GM04503 (cell line): Measurements from ENCODE around the gene EFR3B.
"Not testable (repeated sequence)": the region's sequence is repeated elsewhere in the genome, so short reads cannot be mapped to it uniquely, and the experiment has no call there.

Experiments used
- DNase-seq: peaks from one replicate; pipeline ENCODE4 v3.0.0-alpha.2; 2012; ENCODE audit warnings: low read depth

EFR3B gene

DNA sequence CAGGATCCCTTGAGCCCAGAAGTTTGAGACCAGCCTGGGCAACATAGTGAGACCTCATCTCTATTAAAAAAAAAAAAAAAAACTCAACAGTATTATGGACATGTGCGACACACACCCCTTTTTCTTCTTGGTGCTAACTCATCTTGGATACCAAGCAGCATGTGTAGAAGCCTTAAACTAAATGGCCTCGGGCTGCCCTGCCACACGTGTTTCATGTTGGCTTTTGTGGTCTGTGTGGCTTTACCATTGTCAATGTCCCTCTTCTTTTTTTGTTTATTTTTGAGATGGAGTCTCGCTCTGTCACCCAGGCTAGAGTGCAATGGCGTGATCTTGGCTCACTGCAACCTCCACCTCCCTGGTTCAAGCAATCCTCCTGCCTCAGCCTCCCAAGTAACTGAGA, 109.1 kb downstream of the EFR3B start:
- DNase-seq: not testable (repeated sequence)

DNA sequence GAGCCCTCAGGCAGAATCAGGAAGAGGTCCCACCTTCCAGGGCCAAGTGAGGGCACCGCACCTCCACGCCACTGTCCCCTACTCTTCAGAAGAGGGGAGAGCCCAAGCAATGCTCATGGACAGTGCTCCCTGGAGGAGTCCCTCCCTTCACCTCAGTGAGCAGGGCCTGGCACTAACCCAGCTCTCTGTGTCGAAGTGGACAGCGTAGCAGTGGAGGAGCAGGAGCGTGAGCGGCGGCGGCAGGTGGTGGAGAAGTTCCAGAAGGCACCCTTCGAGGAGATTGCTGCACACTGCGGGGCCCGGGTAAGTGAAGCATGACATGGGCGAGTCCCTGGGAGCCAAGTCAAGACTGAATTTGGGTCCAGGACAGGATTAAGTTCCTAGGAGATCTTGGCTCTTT, 109.8 kb downstream of the EFR3B start:
- DNase-seq: no peak

DNA sequence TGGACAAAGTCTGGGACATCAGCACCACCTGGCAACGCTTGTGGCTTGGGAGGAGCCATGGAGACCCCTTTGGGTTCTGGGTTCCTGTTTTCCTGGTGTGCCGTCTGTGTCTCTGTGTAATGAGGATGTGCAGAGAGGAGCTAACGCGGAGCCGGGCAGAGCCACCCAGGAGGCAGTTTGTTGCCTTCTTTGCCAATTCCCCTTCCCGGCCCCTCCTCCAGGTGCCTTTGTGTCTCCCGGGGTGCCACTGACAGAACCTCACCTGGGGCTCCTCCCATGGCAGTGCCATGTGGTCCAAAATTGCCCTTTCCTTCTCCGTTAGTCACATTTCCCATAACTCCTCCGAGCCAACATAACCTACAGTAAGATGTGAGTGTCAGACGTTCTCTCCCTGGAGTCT, 113.5 kb downstream of the EFR3B start:
- DNase-seq: no peak

DNA sequence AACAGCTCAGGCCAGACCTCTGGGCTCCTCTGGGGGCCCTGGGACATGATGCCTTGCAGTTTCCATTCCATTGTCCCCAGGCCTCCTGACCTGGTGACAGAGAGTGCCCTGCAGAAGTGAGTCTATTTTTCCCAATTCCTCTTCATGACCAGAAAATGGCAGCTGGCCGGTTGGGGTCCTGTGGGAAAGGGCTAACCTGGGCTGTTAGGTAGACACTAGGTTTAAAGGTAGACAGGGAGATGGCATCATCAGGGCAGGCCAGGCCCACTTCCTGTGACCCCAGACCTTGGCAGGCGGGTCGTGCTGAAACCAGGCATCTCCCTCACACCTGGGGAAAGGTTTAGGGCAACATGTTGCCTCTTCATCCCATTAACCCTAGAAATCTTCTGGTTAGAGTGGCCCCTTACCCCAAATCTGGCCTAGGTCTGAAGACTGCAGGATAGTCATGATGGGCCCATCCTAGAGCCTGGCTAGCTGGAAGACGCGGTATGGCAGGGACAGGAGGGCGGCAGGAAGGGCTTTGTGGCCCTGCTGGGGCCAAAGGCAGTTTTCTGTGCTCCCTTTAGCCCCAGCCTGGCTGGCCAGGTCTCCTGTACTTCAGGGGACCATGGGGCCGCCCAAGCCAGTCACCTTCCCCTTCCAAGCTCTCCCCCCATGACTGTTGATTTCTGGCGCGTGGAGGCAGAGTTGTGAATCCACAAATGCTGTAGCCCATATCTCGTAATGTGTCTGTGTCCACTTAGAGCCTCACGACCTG, 116.4 kb downstream of the EFR3B start:
- no peak for DNase-seq

DNA sequence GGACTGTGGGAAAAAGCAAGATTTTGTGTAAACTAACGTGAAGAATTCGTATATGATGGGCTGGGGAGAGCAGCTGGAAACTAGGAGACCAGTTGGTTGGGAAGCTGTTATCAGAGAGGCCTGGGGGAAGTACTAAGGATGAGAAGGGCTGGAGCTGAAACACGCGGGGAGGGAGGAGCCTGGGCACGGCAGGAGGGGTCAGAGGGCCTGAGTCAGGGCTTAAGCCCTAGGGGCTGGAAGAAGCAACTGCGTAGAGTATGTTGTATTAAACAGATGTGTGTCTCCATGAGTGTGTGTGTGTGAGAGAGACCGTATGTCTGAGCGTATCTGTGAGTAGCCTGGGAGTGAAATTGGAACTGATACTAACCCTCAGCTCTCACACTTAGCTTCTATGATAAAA, 118.1 kb downstream of the EFR3B start:
- DNase-seq: no peak

DNA sequence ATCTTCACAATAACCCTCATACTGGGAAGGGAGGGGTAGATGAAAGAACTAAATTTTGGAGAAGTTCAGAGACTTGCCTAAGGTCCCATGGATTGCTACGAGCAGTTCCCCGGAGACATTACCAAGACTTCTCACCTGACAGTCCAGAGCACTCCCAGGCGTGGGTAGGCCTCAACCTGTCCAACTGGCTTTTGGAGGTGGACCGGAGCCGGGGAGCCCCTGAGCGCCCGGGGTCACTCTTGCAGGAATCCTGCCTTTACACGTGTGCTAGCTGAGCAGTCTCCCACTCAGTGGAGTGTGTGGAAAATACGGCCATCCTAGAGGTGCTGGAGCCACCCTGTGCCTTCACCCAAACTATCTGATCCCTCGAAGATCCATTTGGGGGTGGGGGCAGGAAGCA, 118.5 kb downstream of the EFR3B start:
- DNase-seq: no peak

DNA sequence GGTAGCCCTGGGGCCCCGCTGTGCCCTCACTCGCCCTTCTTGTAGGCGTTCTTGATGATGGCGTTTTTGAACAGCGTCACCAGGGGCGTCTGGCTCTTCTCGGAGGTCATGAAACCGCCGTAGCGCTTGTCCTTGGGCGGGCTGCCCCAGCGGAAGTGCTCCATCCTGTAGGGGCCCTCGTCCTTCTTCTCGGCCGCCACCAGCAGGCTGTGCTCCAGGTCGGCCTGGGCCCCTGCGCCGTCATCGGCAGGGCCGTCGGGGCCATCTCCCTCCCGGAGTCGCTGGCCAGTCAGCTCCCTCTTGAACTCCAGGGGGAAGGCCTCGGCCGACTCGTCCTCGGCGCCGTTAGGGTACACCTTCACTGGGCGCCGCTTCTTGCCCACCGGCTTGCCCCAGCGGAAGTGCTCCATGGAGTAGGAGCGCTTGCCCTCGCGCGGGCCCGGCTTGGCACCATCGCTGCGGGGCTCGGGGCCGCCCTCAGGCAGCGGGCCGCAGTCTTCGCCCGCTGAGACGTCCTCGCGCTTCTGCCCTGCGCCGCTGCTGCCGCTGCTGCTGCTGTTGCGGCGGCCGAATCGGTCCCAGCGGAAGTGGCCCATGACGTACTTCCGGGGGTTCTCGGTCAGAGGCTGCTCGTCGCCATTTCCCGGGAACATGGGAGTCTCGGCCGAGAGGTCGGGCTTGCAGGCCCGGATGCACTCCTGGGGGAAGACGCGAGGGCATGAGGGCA, 119.3 kb downstream of the EFR3B start:
- DNase-seq: no peak

DNA sequence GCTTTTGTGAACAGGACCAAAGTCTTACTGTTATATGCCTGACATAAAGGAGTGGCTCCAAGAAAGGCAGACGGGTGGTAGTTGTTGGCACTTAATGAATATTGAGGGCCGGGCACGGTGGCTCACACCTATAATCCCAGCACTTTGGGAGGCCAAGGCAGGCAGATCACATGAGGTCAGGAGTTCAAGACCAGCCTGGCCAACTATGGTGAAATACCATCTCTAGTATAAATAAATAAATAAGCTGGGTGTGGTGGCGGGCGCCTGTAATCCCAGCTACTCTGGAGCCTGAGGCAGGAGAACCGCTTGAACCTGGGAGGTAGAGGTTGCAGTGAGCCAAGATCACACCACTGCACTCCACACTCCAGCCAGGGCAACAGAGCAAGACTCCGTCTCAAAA, 120.2 kb downstream of the EFR3B start:
- not testable (repeated sequence) for DNase-seq

DNA sequence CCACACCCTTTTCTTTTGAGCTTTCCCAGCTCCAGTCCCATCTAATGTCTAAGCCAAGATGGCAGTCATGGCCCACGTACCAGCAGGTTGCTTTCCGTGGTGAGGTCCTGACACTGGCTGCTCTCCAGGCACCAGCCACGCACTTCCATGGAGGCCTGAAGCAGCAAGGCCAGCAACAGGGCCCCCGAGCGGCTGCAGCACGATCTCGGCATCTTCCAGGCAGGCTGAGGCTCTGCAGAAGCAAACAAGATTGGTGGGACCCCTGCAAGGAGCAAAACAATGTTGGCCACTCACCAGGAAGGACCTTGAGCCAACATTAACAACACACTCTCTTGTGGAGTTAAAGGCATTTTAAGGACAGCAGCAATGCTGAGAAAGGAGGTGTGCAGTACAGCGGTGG, 122.7 kb downstream of the EFR3B start:
- DNase-seq: no peak

DNA sequence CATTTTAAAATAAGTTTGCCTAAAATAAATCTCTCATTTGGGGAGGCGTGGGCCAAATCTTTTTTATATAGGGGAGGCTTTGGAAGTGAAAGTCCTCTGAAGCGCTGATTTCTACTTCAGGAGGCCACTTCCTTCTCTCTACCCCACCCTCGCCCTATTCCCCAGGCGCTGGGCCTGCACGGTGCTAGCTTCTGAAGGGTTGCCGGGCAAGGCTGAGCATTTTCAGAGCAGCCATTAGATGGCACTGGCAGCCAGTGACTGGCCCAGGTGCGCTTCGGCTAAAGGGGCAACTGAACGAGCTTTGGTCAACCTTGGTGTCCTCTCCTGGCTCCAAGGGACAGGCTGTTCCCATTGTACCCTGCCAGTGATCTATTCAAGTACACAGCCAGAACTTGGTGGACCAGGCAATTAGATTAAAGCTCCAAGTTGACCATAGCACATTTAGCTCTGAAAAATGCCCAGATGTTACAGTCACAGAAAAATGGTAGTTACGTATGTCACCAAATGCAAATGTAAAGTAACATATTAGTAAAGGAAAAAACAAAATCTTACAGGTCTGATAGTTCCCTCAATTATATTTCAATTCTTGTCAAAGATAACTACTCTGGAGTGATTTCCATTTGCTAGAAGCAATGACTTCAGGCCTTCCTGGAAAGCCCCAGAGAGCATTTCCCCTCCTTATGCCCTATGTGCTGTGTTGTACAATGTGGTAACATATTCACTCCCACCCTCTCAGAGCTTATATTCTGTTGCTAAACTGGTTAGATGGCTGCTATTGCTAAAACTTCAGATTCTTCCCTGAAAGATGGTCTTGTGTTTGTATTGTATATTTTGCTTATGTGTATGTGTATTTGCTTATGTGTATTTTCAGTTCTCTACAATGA, 124.4 kb downstream of the EFR3B start:
- DNase-seq: no peak

DNA sequence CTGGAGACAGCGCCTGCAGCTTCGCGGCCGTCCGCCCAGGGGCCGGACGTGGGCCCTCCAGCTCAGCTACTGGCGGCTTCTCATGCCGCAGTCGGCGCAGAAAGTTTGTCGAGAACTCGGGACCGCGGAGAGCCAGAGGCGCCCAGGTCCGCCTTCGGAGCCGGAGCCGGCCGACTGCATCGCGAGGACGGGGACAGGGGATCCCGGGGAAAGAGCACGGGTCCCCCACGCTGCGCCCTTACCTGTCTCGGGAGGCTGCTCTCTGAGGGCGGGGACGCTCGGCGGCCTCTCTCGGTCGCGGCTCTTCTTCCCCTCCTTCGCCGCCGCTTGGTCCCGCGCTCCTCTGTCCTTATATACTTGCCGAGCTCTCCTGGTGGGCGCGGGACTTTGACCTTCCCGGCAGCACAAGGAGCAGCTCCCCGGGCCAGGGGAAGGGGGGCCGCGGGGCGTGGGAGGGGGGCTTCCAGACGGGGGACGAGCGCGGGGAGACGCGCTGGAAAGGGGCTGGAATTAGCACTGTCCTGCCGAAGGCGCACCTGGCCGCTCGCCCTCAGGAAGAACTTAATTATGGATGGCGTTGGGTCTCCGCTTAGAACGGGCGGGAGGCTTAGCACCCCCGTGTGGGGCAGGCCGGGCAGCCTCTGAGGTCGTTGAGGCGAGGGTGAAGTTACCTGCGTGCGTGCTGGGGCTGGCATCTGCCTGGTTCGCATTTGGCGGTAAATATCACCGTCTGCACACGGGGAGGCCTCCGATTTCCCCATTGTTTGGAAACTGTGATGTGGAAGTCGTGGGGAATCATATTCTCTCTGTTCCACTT, 126.6 kb downstream of the EFR3B start, which contains the start of gene POMC:
Gene POMC, minus strand, starts transcription at position 325 of the 817 bp plus-strand sequence. CDS start 3,808 bp downstream, outside the sequence.
- no peak for DNase-seq

DNA sequence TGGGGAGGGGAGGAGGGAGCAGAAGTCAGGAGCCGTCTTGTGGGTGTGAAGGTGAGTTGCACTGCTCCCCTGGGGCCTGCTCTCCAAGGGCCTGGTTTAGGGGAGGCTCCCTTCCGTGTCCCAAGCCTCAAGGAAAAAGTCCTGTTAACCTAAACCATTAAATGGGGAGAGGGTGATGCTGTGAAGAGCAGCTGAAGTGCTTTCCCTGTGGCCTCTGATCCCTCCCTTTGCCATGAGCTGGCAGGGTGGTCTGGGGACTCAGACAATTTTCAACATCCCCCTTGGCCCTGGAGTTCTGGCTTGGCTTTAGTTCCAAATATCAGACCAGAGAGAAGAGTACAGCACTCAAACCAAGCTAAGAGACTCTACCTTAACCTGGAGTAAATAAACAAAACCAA, 127.2 kb downstream of the EFR3B start:
- no peak for DNase-seq

DNA sequence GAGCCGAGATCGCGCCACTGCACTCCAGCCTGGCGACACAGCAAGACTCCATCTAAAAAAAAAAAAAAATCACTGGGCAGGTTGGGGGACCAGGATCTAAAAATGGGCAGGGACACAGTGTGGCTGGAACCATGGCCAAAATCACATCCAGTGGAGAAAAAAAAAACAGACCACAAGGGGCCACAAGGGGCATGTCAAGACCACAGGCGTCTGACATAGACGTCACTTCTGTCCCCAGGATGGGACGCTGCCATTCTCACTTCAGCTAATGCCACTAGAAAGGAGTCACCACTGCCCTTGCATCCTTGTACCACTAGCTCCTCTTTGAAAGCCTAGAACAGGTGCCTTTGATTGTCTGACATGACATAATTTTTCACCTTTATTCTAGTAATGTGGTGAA, 129.0 kb downstream of the EFR3B start:
- no peak for DNase-seq

DNA sequence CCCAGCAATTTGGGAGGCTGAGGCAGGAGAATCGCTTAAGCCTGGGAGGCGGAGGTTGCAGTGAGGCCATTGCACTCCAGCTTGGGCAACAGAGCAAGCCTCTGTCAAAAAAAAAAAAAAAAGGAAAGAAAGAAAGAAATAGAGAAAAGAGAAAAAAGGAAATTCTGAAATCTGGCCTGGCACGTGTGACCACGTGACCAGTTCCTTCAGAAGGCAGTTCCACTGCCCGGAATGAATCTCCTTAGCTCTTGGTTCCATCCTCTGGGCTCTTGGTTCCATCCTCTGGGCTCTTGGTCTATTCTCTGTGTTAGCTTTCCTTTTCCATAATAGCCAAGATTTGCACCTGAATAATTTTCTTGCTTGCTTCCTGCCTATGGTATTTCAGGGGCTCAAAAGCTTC, 131.8 kb downstream of the EFR3B start:
- DNase-seq: no peak

DNA sequence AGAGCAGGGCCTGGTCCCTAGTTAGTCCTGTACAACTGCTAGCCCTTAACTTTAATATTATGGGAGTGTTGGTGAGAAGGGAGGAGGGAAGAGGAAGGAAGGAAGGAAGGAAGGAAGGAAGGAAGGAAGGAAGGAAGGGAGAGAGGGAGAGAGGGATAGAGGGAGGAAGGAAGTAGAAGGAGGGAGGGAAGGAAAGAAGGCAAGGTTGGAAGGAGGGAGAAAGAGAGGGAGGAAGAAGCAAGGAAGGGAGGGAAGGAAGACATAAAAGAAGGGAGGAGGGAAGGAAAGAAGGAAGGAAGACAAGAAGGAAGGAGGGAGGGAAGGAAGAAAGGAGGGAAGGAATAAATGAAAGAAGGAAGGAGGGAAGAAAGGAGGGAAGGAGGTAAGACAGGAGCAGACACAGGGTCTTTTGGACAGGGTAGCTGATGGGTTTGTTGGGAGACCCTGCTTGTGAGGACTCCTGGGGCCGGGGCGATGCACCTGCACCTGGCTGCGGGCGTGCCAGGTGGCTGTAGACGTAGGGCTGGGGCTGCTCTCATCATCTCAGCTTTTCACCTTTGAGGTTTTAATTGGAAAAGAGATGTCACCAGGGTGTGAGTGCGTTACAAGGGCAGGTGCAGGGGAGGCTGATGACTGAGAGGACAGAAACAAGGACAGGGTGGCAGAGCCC, 132.5 kb downstream of the EFR3B start:
- no peak for DNase-seq

DNA sequence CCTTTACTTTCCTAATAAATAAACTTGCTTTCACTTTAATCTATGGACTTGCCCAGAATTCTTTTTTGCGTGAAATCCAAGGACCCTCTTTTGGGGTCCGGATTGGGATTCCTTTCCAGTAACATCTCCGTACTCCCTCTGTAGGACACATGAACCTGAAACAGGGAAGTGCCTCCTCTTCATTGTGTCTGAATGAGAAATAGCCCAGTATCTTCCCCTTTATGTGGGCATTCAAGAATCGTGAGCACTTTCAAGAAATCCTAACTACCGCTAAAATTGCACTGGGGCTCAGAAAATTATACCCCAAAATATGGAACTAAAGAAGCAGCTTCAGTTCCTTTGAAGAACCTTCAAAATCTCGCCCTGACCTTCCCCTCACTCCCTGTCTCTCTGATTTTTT, 134.3 kb downstream of the EFR3B start:
- DNase-seq: no peak

DNA sequence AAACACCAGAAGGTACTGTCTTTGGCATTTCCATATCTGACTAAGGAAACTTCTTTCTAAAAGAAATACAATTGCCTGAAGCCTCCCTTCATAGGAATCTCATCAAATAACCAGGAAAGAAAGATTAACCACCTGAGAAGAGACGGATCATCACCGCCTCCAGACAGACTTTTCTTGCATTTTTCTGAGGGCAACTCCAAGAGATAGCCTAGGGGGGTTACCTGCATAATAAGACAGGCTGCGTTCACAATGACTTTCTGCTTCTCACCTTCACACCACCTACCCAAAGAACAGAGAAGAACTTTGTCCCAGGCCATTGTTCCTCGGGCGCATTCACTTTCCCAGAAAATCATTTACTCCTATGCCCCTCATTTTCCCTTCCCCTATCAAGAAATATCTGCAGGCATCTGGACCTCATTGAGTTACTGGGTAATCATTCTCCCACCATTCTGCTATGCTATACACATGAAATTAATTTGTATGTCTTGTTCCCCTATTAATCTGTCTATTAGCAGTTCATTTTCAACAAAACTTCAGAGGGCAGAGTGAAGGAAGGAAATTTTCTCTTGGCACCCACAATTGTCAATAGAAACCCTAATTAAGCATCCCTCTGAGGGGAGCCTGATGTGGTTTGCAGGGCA, 134.8 kb downstream of the EFR3B start:
- DNase-seq: no peak

DNA sequence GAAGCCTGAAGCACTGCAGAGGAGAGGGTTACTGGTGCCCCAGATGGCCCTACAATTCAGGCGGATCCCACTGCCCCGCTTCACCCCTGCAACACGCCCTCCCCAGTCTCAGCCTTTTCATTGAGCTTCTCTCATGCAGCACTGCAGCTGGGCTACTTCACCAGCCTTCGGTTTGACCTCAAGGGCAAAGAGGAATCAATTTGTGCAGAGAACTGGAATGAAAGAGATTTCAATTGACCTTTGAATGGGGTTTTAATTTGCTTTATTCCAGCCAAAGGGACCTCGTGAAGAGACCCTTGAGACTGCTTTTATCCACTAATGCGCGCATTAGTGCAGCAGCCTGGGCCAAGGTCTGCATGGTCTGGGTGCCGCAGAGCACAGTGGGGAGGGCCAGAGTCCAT, 135.3 kb downstream of the EFR3B start:
- no peak for DNase-seq

DNA sequence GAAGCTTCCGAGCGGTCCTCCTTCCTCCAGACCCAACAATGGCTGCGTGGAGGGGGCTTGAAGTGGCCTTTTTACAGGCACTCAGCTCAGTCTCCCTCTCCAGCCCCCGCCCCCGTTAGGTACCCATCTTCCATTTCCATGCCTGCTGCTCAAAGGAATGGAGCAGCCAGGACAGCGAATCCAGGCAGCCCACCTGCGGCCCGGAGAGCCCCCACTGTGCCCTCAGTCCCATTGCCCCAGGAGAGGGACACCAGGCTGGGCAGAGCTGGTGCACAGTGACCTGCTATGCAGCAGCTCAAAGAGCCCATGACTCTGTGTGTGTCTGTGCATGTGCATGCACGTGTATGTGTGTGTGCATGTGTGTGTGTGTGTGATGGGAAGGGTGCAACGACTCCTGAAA, 137.1 kb downstream of the EFR3B start:
- no peak for DNase-seq

DNA sequence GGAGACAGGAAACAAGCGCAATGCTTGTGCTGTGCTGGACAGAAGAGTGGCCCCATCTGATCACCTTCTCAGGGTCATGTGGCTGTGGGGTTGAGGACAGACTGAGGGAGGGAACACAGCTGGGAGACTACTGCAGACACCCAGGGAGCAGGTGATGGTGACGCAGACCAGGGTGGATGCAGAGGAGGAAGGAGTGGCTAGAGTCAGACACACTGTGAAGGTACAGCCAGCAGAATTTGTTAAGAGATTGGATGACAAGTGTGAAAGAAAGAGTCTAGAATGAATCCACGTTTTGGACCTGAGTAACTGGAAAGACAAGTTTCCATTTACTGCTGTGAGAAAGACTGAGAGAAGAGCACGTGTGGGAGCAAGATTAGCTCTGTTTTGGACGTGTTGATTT, 142.4 kb downstream of the EFR3B start:
- no peak for DNase-seq
